A549 (cell line): Measurements from ENCODE around the gene TOMM40L.

ENCODE experiments used
- EP300 ChIP-seq, 2 experiments: fragments of >200 bp; sonication (Bioruptor Twin); formaldehyde crosslinking; IDR thresholded peaks; 2 replicates in 1 of 2; 3 replicates in 1 of 2; pipeline ENCODE4 v1.6.1; 2016 to 2017
- RAD21 ChIP-seq, 2 experiments: fragments of >200 bp in 1 of 2; sonication (Bioruptor Twin) in 1 of 2; formaldehyde crosslinking in 1 of 2; IDR thresholded peaks in 1 of 2; conservative IDR thresholded peaks in 1 of 2; 2 replicates in 1 of 2; 3 replicates in 1 of 2; pipeline ENCODE4 v1.6.1; 2012 to 2018; ENCODE audit warnings: inconsistent platforms in 1 of 2
- TF ChIP-seq, protein P1 (sequence below): fragments of 250-450 bp; sonication (Bioruptor Pico); IDR thresholded peaks from 2 replicates; pipeline ENCODE4 v1.5.0; 2021; ENCODE audit warnings: mild to moderate bottlenecking, moderate library complexity, borderline replicate concordance
- TF ChIP-seq, protein P2 (sequence below): fragments of 200-600 bp; sonication (generic); IDR thresholded peaks from 2 replicates; pipeline ENCODE4 v1.6.1; 2016; ENCODE audit warnings: antibody characterized with exemption, mild to moderate bottlenecking, moderate library complexity
- TF ChIP-seq, protein P3 (sequence below): fragments of >200 bp; sonication (Bioruptor Twin); formaldehyde crosslinking; IDR thresholded peaks from 3 replicates; pipeline ENCODE4 v1.5.1; 2016

DNA sequence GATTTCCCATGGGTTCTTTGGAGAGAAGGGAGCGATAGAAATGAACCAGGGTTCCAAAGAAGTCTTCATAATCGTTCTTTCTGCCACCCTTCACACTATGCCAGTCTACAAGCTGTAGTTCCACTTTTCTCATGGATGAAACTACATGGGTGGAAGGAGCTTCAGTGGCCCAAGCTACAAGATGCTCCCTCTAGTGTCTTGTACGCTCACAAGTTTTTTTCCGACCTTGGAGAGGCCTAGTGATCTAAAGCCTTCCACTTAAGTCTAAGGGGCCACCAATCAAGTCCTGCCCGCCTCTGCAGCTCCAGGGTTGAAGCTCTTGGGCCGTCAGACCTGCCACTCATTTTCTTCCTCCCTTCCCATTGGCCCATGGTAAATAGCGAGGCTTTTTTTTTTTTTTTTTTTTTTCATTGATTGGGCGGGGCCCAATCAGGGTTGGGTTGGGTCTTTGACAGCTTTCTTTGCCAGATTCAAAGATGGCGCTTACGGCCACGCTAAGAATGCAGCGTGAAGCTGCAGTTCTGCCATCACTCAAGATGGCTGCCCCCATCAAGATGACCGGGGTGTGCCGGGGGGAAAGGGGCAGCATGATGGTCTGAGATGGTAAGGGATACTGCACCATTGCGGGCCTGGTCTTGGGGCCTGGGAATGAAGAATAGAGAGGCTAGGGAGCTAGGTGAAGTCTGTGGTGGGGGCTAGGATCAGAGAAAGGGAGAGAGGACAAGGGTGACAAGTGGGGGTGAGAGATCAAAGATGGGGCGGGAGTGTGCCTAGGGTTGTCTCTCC, at the start of gene TOMM40L:
- TF ChIP-seq, protein P1, sequence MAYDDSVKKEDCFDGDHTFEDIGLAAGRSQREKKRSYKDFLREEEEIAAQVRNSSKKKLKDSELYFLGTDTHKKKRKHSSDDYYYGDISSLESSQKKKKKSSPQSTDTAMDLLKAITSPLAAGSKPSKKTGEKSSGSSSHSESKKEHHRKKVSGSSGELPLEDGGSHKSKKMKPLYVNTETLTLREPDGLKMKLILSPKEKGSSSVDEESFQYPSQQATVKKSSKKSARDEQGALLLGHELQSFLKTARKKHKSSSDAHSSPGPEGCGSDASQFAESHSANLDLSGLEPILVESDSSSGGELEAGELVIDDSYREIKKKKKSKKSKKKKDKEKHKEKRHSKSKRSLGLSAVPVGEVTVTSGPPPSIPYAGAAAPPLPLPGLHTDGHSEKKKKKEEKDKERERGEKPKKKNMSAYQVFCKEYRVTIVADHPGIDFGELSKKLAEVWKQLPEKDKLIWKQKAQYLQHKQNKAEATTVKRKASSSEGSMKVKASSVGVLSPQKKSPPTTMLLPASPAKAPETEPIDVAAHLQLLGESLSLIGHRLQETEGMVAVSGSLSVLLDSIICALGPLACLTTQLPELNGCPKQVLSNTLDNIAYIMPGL (CRISPR knock-in tag): no peak
- TF ChIP-seq, protein P2, sequence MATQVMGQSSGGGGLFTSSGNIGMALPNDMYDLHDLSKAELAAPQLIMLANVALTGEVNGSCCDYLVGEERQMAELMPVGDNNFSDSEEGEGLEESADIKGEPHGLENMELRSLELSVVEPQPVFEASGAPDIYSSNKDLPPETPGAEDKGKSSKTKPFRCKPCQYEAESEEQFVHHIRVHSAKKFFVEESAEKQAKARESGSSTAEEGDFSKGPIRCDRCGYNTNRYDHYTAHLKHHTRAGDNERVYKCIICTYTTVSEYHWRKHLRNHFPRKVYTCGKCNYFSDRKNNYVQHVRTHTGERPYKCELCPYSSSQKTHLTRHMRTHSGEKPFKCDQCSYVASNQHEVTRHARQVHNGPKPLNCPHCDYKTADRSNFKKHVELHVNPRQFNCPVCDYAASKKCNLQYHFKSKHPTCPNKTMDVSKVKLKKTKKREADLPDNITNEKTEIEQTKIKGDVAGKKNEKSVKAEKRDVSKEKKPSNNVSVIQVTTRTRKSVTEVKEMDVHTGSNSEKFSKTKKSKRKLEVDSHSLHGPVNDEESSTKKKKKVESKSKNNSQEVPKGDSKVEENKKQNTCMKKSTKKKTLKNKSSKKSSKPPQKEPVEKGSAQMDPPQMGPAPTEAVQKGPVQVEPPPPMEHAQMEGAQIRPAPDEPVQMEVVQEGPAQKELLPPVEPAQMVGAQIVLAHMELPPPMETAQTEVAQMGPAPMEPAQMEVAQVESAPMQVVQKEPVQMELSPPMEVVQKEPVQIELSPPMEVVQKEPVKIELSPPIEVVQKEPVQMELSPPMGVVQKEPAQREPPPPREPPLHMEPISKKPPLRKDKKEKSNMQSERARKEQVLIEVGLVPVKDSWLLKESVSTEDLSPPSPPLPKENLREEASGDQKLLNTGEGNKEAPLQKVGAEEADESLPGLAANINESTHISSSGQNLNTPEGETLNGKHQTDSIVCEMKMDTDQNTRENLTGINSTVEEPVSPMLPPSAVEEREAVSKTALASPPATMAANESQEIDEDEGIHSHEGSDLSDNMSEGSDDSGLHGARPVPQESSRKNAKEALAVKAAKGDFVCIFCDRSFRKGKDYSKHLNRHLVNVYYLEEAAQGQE: no peak
- TF ChIP-seq, protein P3, sequence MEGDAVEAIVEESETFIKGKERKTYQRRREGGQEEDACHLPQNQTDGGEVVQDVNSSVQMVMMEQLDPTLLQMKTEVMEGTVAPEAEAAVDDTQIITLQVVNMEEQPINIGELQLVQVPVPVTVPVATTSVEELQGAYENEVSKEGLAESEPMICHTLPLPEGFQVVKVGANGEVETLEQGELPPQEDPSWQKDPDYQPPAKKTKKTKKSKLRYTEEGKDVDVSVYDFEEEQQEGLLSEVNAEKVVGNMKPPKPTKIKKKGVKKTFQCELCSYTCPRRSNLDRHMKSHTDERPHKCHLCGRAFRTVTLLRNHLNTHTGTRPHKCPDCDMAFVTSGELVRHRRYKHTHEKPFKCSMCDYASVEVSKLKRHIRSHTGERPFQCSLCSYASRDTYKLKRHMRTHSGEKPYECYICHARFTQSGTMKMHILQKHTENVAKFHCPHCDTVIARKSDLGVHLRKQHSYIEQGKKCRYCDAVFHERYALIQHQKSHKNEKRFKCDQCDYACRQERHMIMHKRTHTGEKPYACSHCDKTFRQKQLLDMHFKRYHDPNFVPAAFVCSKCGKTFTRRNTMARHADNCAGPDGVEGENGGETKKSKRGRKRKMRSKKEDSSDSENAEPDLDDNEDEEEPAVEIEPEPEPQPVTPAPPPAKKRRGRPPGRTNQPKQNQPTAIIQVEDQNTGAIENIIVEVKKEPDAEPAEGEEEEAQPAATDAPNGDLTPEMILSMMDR: peak; percentile 49
- TF ChIP-seq RAD21 (conservative IDR thresholded peaks at IDR 0.05 in 1 of 2, IDR thresholded peaks at IDR 0.05 in 1 of 2) (peak in 1 of 2 experiments; percentile 40; a peak in 3 of 5 replicates), EP300 (IDR thresholded peaks at IDR 0.05) (no peak)
